WI38 (cell line): Measurements from ENCODE around the gene RFX2.

Experiments
- H3K4me3 ChIP-seq: 2 replicates; pipeline ENCODE4 v1.5.1; 2011; ENCODE audit warnings: low read depth, mild to moderate bottlenecking, control low read depth, low read length
- CTCF ChIP-seq: IDR thresholded peaks from 2 replicates; pipeline ENCODE4 v1.5.1; 2012; ENCODE audit warnings: low read depth, mild to moderate bottlenecking, control low read depth, low read length

The RFX2 gene

GRCh38 chr19:6041991-6042481, 68.3 kb downstream of the RFX2 start:
- TF ChIP-seq CTCF: no peak
- no peak overlapping the region for H3K4me3 ChIP-seq

- no peak for TF ChIP-seq CTCF
- H3K4me3 ChIP-seq: no peak overlapping the region
These were observed 69.2 kb downstream of the RFX2 start for GRCh38 chr19:6041071-6041470.

- TF ChIP-seq CTCF: no peak
- no peak overlapping the region for H3K4me3 ChIP-seq
These were observed 70.6 kb downstream of the RFX2 start for GRCh38 chr19:6039566-6040225.

GRCh38 chr19:6038634-6039405, 71.5 kb downstream of the RFX2 start:
- TF ChIP-seq CTCF: no peak
- no peak overlapping the region for H3K4me3 ChIP-seq

- no peak for TF ChIP-seq CTCF
- H3K4me3 ChIP-seq: no peak overlapping the region
These were observed 75.3 kb downstream of the RFX2 start for GRCh38 chr19:6035026-6035425.

GRCh38 chr19:6034512-6034911, 75.8 kb downstream of the RFX2 start:
- no peak overlapping the region for H3K4me3 ChIP-seq
- TF ChIP-seq CTCF: no peak

- no peak for TF ChIP-seq CTCF
- H3K4me3 ChIP-seq: no peak overlapping the region
These were observed 76.5 kb downstream of the RFX2 start for GRCh38 chr19:6033744-6034264.
